ENCODE results near the gene LRRC7.

DNA sequence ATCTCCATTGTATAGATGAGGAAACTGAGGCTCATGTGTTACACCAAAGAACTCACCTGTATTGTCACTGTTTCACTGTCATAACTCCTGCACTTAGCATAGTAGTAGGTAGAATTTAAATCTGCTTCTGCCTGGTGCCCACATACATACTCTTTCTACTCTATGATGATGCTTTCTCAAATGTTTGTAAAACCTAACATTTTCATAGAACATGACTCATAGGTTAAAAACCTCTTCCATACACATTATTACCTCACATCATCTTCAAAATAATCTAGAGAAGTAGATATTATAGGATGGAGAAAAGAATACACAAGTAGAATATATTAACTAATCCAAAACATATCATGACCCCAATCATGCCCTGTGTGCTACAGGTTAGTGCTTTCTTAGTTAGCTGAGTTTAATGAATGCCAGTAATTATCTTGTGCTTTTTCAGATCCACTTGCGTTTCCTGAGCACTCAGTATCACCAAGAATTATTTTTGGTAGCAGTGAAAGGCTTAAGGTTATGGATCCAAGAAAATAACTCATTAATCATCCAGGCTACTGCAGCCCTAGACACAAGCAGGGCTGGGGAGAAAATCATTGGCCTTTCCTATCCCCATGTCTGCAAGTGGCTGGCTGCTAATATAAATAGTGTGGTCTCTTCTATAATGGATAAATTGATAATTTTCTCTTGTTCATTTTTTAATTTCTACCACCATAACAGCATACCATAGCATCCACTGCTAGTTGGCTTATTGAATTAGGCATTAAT lies 480.8 kb downstream of the LRRC7 start:
- TF ChIP-seq, protein P1, sequence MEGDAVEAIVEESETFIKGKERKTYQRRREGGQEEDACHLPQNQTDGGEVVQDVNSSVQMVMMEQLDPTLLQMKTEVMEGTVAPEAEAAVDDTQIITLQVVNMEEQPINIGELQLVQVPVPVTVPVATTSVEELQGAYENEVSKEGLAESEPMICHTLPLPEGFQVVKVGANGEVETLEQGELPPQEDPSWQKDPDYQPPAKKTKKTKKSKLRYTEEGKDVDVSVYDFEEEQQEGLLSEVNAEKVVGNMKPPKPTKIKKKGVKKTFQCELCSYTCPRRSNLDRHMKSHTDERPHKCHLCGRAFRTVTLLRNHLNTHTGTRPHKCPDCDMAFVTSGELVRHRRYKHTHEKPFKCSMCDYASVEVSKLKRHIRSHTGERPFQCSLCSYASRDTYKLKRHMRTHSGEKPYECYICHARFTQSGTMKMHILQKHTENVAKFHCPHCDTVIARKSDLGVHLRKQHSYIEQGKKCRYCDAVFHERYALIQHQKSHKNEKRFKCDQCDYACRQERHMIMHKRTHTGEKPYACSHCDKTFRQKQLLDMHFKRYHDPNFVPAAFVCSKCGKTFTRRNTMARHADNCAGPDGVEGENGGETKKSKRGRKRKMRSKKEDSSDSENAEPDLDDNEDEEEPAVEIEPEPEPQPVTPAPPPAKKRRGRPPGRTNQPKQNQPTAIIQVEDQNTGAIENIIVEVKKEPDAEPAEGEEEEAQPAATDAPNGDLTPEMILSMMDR (IDR thresholded peaks at IDR 0.05), result no peak
- no peak for TF ChIP-seq POLR2A (IDR thresholded peaks at IDR 0.05)

All from prostate gland (tissue), 2 donors.